H9 (cell line): Measurements from ENCODE around the gene SUV39H1. TPM values are rescaled to one million over a fixed set of nuclear protein-coding genes. Genes with fewer than 3 reads are reported as not detected.

Experiments used
- DNase-seq: peaks from one replicate; pipeline ENCODE4 v3.0.0-alpha.2; 2017
- H2AFZ ChIP-seq: one replicate; pipeline ENCODE4 v1.6.1; 2013; ENCODE audit warnings: mild to moderate bottlenecking, low read length, control low read depth, moderate library complexity
- H2AK5ac ChIP-seq: 2 replicates; pipeline ENCODE4 v1.6.1; 2013; ENCODE audit warnings: low read length, control low read depth, mixed read lengths; ENCODE audit not compliant: insufficient read length
- H2BK120ac ChIP-seq: one replicate; pipeline ENCODE4 v1.6.1; 2013; ENCODE audit warnings: low read depth, mild to moderate bottlenecking, low read length, control low read depth, inconsistent platforms; ENCODE audit not compliant: poor library complexity, severe bottlenecking
- H2BK12ac ChIP-seq: 2 replicates; pipeline ENCODE4 v1.6.1; 2013; ENCODE audit warnings: low read length, control low read depth, mixed read lengths, low read depth; ENCODE audit not compliant: insufficient read length
- H2BK15ac ChIP-seq: 2 replicates; pipeline ENCODE4 v1.6.1; 2013; ENCODE audit warnings: low read depth, low read length, control low read depth
- H2BK20ac ChIP-seq: one replicate; pipeline ENCODE4 v1.6.1; 2013; ENCODE audit warnings: low read depth, mild to moderate bottlenecking, low read length, control low read depth, inconsistent platforms; ENCODE audit not compliant: poor library complexity, severe bottlenecking
- H2BK5ac ChIP-seq: 2 replicates; pipeline ENCODE4 v1.6.1; 2013; ENCODE audit warnings: low read length, control low read depth, mixed read lengths; ENCODE audit not compliant: insufficient read length
- H3K14ac ChIP-seq: 2 replicates; pipeline ENCODE4 v1.6.1; 2013; ENCODE audit warnings: low read length, control low read depth; ENCODE audit not compliant: insufficient read depth
- H3K18ac ChIP-seq: 2 replicates; pipeline ENCODE4 v1.6.1; 2013; ENCODE audit warnings: low read depth, mild to moderate bottlenecking, mixed read lengths, low read length, control low read depth; ENCODE audit not compliant: insufficient read length
- H3K23ac ChIP-seq: 2 replicates; pipeline ENCODE4 v1.6.1; 2013; ENCODE audit warnings: low read length, control low read depth, mixed read lengths, low read depth; ENCODE audit not compliant: insufficient read length
- H3K23me2 ChIP-seq: 2 replicates; pipeline ENCODE4 v1.6.1; 2013; ENCODE audit warnings: low read depth, mild to moderate bottlenecking, mixed read lengths, low read length, control low read depth; ENCODE audit not compliant: insufficient read length, poor library complexity, severe bottlenecking
- H3K27ac ChIP-seq: 2 replicates; pipeline ENCODE4 v1.5.1; 2013; ENCODE audit warnings: low read length, control low read depth, mixed read lengths, low read depth; ENCODE audit not compliant: insufficient read length
- H3K27me3 ChIP-seq: 2 replicates; pipeline ENCODE4 v1.6.1; 2013; ENCODE audit warnings: low read length, control low read depth, inconsistent platforms; ENCODE audit not compliant: insufficient read depth
- H3K4ac ChIP-seq: 2 replicates; pipeline ENCODE4 v1.6.1; 2013; ENCODE audit warnings: low read depth, mild to moderate bottlenecking, control low read depth, inconsistent platforms, low read length, moderate library complexity
- H3K4me1 ChIP-seq: 2 replicates; pipeline ENCODE4 v1.6.1; 2013; ENCODE audit warnings: low read length, control low read depth, inconsistent platforms; ENCODE audit not compliant: insufficient read depth
- H3K4me2 ChIP-seq: 2 replicates; pipeline ENCODE4 v1.6.1; 2013; ENCODE audit warnings: low read length, control low read depth, mixed read lengths; ENCODE audit not compliant: insufficient read length, insufficient read depth
- H3K56ac ChIP-seq: 2 replicates; pipeline ENCODE4 v1.6.1; 2013; ENCODE audit warnings: low read depth, mild to moderate bottlenecking, mixed read lengths, low read length, control low read depth; ENCODE audit not compliant: insufficient read length
- H3K79me1 ChIP-seq: 2 replicates; pipeline ENCODE4 v1.6.1; 2013; ENCODE audit warnings: low read depth, mild to moderate bottlenecking, moderate library complexity, low read length, control low read depth, inconsistent platforms; ENCODE audit not compliant: insufficient read depth, poor library complexity, severe bottlenecking
- H3K79me2 ChIP-seq: 2 replicates; pipeline ENCODE4 v1.6.1; 2013; ENCODE audit warnings: low read length, control low read depth, inconsistent platforms; ENCODE audit not compliant: insufficient read depth
- H3K9ac ChIP-seq: 2 replicates; pipeline ENCODE4 v1.6.1; 2013; ENCODE audit warnings: low read length, control low read depth, mixed read lengths; ENCODE audit not compliant: insufficient read length; ENCODE audit errors: extremely low read depth
- H3K9me3 ChIP-seq: one replicate; pipeline ENCODE4 v1.6.1; 2013; ENCODE audit warnings: low read depth, low read length, inconsistent platforms; ENCODE audit not compliant: control insufficient read depth
- H3T11ph ChIP-seq: one replicate; pipeline ENCODE4 v1.6.1; 2013; ENCODE audit warnings: mild to moderate bottlenecking, low read length, control low read depth, inconsistent platforms
- H4K20me1 ChIP-seq: one replicate; pipeline ENCODE4 v1.6.1; 2013; ENCODE audit not compliant: control insufficient read depth, insufficient read length, insufficient read depth
- H4K5ac ChIP-seq: 2 replicates; pipeline ENCODE4 v1.6.1; 2013; ENCODE audit warnings: low read depth, mild to moderate bottlenecking, mixed read lengths, low read length, control low read depth; ENCODE audit not compliant: insufficient read length
- H4K8ac ChIP-seq: replicated peaks from 2 replicates; pipeline ENCODE4 v1.6.1; 2013; ENCODE audit warnings: low read length, control low read depth, mixed read lengths, low read depth; ENCODE audit not compliant: insufficient read length
- H4K91ac ChIP-seq: 2 replicates; pipeline ENCODE4 v1.6.1; 2013; ENCODE audit warnings: low read depth, mild to moderate bottlenecking, moderate library complexity, mixed read lengths, low read length, control low read depth; ENCODE audit not compliant: insufficient read length
- H3K27ac Mint-ChIP-seq, 3 experiments: 2 replicates in 2 of 3; 3 replicates in 1 of 3; pipeline ENCODE4 v1.8.0; 2020 to 2021; ENCODE audit warnings: mixed read lengths in 3 of 3, mild to moderate bottlenecking in 1 of 3, moderate library complexity in 1 of 3
- H3K27me3 Mint-ChIP-seq: 2 replicates; pipeline ENCODE4 v1.8.0; 2021; ENCODE audit warnings: low read depth, mild to moderate bottlenecking, moderate library complexity, mixed read lengths
- H3K36me3 Mint-ChIP-seq, 3 experiments: 2 replicates in 2 of 3; 3 replicates in 1 of 3; pipeline ENCODE4 v1.8.0; 2020 to 2021; ENCODE audit warnings: low read depth in 3 of 3, mixed read lengths in 3 of 3; ENCODE audit not compliant: insufficient read depth in 1 of 3
- H3K4me1 Mint-ChIP-seq, 2 experiments: 2 replicates each; pipeline ENCODE4 v1.8.0; 2020; ENCODE audit warnings: mixed read lengths in 2 of 2
- H3K4me3 Mint-ChIP-seq, 2 experiments: 2 replicates in 1 of 2; 3 replicates in 1 of 2; pipeline ENCODE4 v1.8.0; 2020 to 2021; ENCODE audit warnings: mild to moderate bottlenecking in 2 of 2, mixed read lengths in 2 of 2, moderate library complexity in 1 of 2
- H3K9me3 Mint-ChIP-seq, 2 experiments: 2 replicates in 1 of 2; 3 replicates in 1 of 2; pipeline ENCODE4 v1.8.0; 2020; ENCODE audit warnings: mild to moderate bottlenecking in 2 of 2, mixed read lengths in 2 of 2, moderate library complexity in 1 of 2
- CTCF ChIP-seq: fragments of 200-600 bp; sonication (generic); conservative IDR thresholded peaks from 3 replicates; pipeline ENCODE4 v1.8.0; 2021; ENCODE audit warnings: antibody characterized with exemption, mild to moderate bottlenecking
- WGBS: extraction: QIAGEN DNeasy Blood & Tissue Kit; methylation state at CpG from one replicate; pipeline ENCODE4 v1.1.7; 2013; ENCODE audit warnings: missing lambda C conversion rate, low lambda C conversion rate, mixed read lengths; ENCODE audit not compliant: insufficient read length; ENCODE audit errors: extremely low coverage; 5-methylcytosine and 5-hydroxymethylcytosine counted together
- total RNA-seq: library from RNA; stranded (reverse); gene quantifications from 2 replicates; pipeline ENCODE4 v1.2.1, GENCODE V29; 2021

Gene SUV39H1
- total RNA-seq, 1 experiment from 2014 or later: 16.2 TPM

GRCh38 chrX:48700951-48701653 lies 4.6 kb downstream of the SUV39H1 start:
- Histone ChIP-seq H3K23me2 (no peaks in the 10 kb centered on the region), H3K14ac (no peak overlapping the region), H3K79me2 (no peaks in the 10 kb centered on the region), H3K9ac (no peak overlapping the region), H3K27me3 (no peaks in the 10 kb centered on the region), H4K20me1 (no peaks in the 10 kb centered on the region), H3K23ac (no peak overlapping the region), H2AK5ac (no peak overlapping the region), H3T11ph (no peak overlapping the region), H2BK12ac (no peak overlapping the region), H3K27ac (no peak overlapping the region), H4K5ac (no peak overlapping the region), H3K79me1 (no peaks in the 10 kb centered on the region), H3K18ac (no peak overlapping the region), H3K56ac (no peak overlapping the region), H2AFZ (no peak overlapping the region), H2BK5ac (no peak overlapping the region), H3K4me2 (no peak overlapping the region), H3K4ac (no peak overlapping the region), H3K9me3 (peaks cover 48% of the 10 kb centered on the region), H2BK15ac (no peak overlapping the region), H4K91ac (no peak overlapping the region), H4K8ac (no peak overlapping the region), H2BK20ac (no peak overlapping the region), H2BK120ac (no peak overlapping the region), H3K4me1 (no peaks in the 10 kb centered on the region)
- H3K27ac Mint-ChIP-seq: no peak overlapping the region
- H3K36me3 Mint-ChIP-seq: peaks cover 38 to 61% (median 58%) of the 10 kb centered on the region in 3 experiments; a peak in 6 of 7 replicates
- peaks cover 76 to 82% of the 10 kb centered on the region in 2 experiments for H3K9me3 Mint-ChIP-seq
- TF ChIP-seq CTCF: no peak
- H3K27me3 Mint-ChIP-seq: no peaks in the 10 kb centered on the region
- peaks cover 19 to 25% of the 10 kb centered on the region in 2 experiments for H3K4me1 Mint-ChIP-seq
- no peak overlapping the region for H3K4me3 Mint-ChIP-seq
- WGBS: no CpG with 5 or more reads among the region's 3 CpGs
- no peak for DNase-seq
